Fibroblast of lung (primary cell): Measurements from ENCODE around the gene HAAO. TPM values are rescaled to one million over a fixed set of nuclear protein-coding genes. Genes with fewer than 3 reads are reported as not detected.

Experiments
- DNase-seq, 2 donors: peaks; one replicate each; pipeline versions ENCODE4 v3.0.0 to v3.0.0-alpha.2; 2010; ENCODE audit warnings: low read depth in 2 of 2
- H2AFZ ChIP-seq: 2 replicates; pipeline ENCODE4 v1.5.1; 2012; ENCODE audit warnings: low read length, control low read depth, inconsistent platforms
- H3K27ac ChIP-seq: 2 replicates; pipeline ENCODE4 v1.5.1; 2011; ENCODE audit warnings: low read length, control low read depth; ENCODE audit not compliant: insufficient read depth
- H3K27me3 ChIP-seq: 2 replicates; pipeline ENCODE4 v1.5.1; 2011; ENCODE audit warnings: mild to moderate bottlenecking, low read length; ENCODE audit not compliant: control insufficient read depth, insufficient read depth
- H3K36me3 ChIP-seq: 2 replicates; pipeline ENCODE4 v1.5.1; 2011; ENCODE audit warnings: low read length; ENCODE audit not compliant: control insufficient read depth, insufficient read depth
- H3K4me1 ChIP-seq: 2 replicates; pipeline ENCODE4 v1.5.1; 2011; ENCODE audit warnings: low read length; ENCODE audit not compliant: control insufficient read depth, insufficient read depth; ENCODE audit errors: extremely low read depth
- H3K4me2 ChIP-seq: 2 replicates; pipeline ENCODE4 v1.5.1; 2011; ENCODE audit warnings: low read length, control low read depth; ENCODE audit not compliant: insufficient read depth; ENCODE audit errors: extremely low read depth
- H3K4me3 ChIP-seq, 4 experiments: fragments of 200-600 bp in 1 of 4; sonication (generic) in 1 of 4; replicated peaks in 1 of 4; 2 replicates each; pipeline ENCODE4 v1.5.1; 2011 to 2016; ENCODE audit warnings: low read length in 4 of 4, low read depth in 3 of 4, mild to moderate bottlenecking in 3 of 4, control low read depth in 2 of 4, inconsistent platforms in 1 of 4, mixed read lengths in 1 of 4; ENCODE audit not compliant: insufficient read depth in 1 of 4; ENCODE audit errors: control extremely low read depth in 1 of 4
- H3K79me2 ChIP-seq: 2 replicates; pipeline ENCODE4 v1.5.1; 2012; ENCODE audit warnings: mild to moderate bottlenecking, low read length, inconsistent platforms; ENCODE audit not compliant: control insufficient read depth, insufficient read depth
- H3K9ac ChIP-seq: 2 replicates; pipeline ENCODE4 v1.5.1; 2011; ENCODE audit warnings: mild to moderate bottlenecking, low read length, control low read depth; ENCODE audit not compliant: insufficient read depth
- H3K9me3 ChIP-seq: 2 replicates; pipeline ENCODE4 v1.5.1; 2012; ENCODE audit warnings: low read depth, low read length; ENCODE audit not compliant: control insufficient read depth, insufficient read depth
- H4K20me1 ChIP-seq: 2 replicates; pipeline ENCODE4 v1.5.1; 2011; ENCODE audit warnings: low read length; ENCODE audit not compliant: control insufficient read depth, insufficient read depth; ENCODE audit errors: extremely low read depth
- CTCF ChIP-seq, 2 donors: IDR thresholded peaks in 1 of 2; conservative IDR thresholded peaks in 1 of 2; 1 replicate in 1 of 2; 2 replicates in 1 of 2; pipeline ENCODE4 v1.5.1; 2011 to 2012; ENCODE audit warnings: low read length in 2 of 2, control low read depth in 1 of 2, inconsistent platforms in 1 of 2, low read depth in 1 of 2, mild to moderate bottlenecking in 1 of 2
- EZH2 ChIP-seq: IDR thresholded peaks from 2 replicates; pipeline ENCODE4 v1.5.1; 2012; ENCODE audit warnings: low read length, control low read depth, mild to moderate bottlenecking; ENCODE audit errors: missing control alignments
- polyA plus RNA-seq, 2 donors: library from polyadenylated mRNA; depleted of rRNA in 1 of 2; stranded (reverse) in 1 of 2; unstranded in 1 of 2; fragments of >200 nt; gene quantifications; 2 replicates each; pipeline ENCODE4 v1.2.1, GENCODE V29; 2011 to 2012; ENCODE audit warnings: missing spikeins in 1 of 2
- total RNA-seq: library from RNA; depleted of rRNA; stranded (reverse); fragments of >200 nt; gene quantifications from 2 replicates; pipeline ENCODE4 v1.2.1, GENCODE V29; 2014

Gene HAAO
- total and polyA plus RNA-seq, 2 donors (not counting 1 experiment from before 2014, with no cell fraction given), result 0.58 to 4.1 TPM

GRCh38 chr2:42813763-42814162, 21.4 kb upstream of the HAAO start:
- Histone ChIP-seq H4K20me1 (no peaks in the 10 kb centered on the region), H3K4me3 (no peak overlapping the region), H3K27ac (no peak overlapping the region), H2AFZ (no peak overlapping the region), H3K9ac (no peak overlapping the region), H3K36me3 (no peaks in the 10 kb centered on the region), H3K4me2 (no peak overlapping the region), H3K79me2 (no peaks in the 10 kb centered on the region), H3K4me1 (peaks cover 4% of the 10 kb centered on the region), H3K27me3 (no peaks in the 10 kb centered on the region), H3K9me3 (no peaks in the 10 kb centered on the region)
- TF ChIP-seq EZH2 (no peak), CTCF (conservative IDR thresholded peaks at IDR 0.05 in 1 of 2, IDR thresholded peaks at IDR 0.05 in 1 of 2; ENCODE audit: low read depth in 1 of 2, low read length in 2 of 2) (no peak)
- DNase-seq, result no peak

- no peak overlapping the region for H3K4me3 ChIP-seq
- TF ChIP-seq CTCF (conservative IDR thresholded peaks at IDR 0.05 in 1 of 2, IDR thresholded peaks at IDR 0.05 in 1 of 2; ENCODE audit: low read depth in 1 of 2, low read length in 2 of 2), result peak; percentile 46 to 60
- no peak for TF ChIP-seq EZH2
- peak in 1 of 2 donors; percentile 42 for DNase-seq
Measured at GRCh38 chr2:42812899-42813479, 20.6 kb upstream of the HAAO start.

GRCh38 chr2:42810971-42811811, 18.8 kb upstream of the HAAO start:
- H3K4me2 ChIP-seq, result peak overlapping the region; percentile 33
- TF ChIP-seq EZH2, result no peak
- no peak for TF ChIP-seq CTCF (conservative IDR thresholded peaks at IDR 0.05 in 1 of 2, IDR thresholded peaks at IDR 0.05 in 1 of 2; ENCODE audit: low read depth in 1 of 2, low read length in 2 of 2)
- H3K27ac ChIP-seq, result peak overlapping the region; percentile 93
- H2AFZ ChIP-seq, result peak overlapping the region; percentile 90
- peaks cover 4% of the 10 kb centered on the region for H3K4me1 ChIP-seq
- H3K4me3 ChIP-seq, result peak overlapping the region; percentile 2 to 65 (median 46)
- no peaks in the 10 kb centered on the region for H4K20me1 ChIP-seq
- H3K9ac ChIP-seq, result peak overlapping the region; percentile 97
- H3K27me3 ChIP-seq, result no peaks in the 10 kb centered on the region
- no peaks in the 10 kb centered on the region for H3K9me3 ChIP-seq
- peak; percentile 59 to 70 for DNase-seq
- H3K36me3 ChIP-seq, result no peaks in the 10 kb centered on the region
- H3K79me2 ChIP-seq, result no peaks in the 10 kb centered on the region

More at GRCh38 chr2:42812899-42813479, 20.6 kb upstream of the HAAO start:
- no peak overlapping the region for H3K4me2 ChIP-seq
- no peaks in the 10 kb centered on the region for H3K27me3 ChIP-seq
- no peaks in the 10 kb centered on the region for H3K79me2 ChIP-seq
- no peaks in the 10 kb centered on the region for H3K9me3 ChIP-seq
- H2AFZ ChIP-seq, result no peak overlapping the region
- no peaks in the 10 kb centered on the region for H3K36me3 ChIP-seq
- peaks cover 4% of the 10 kb centered on the region for H3K4me1 ChIP-seq
- no peaks in the 10 kb centered on the region for H4K20me1 ChIP-seq
- no peak overlapping the region for H3K9ac ChIP-seq
- no peak overlapping the region for H3K27ac ChIP-seq
